Left kidney (tissue), 2 donors: ENCODE results near the gene RSBN1. TPM values are rescaled to one million over a fixed set of nuclear protein-coding genes. Genes with fewer than 3 reads are reported as not detected.
"Not testable (repeated sequence)": the region's sequence is repeated elsewhere in the genome, so short reads cannot be mapped to it uniquely, and the experiment has no call there.

Experiments
- DNase-seq: peaks from one replicate; pipeline ENCODE4 v3.0.0-alpha.2; 2013
- polyA plus RNA-seq: library from polyadenylated mRNA; unstranded; fragments of 120-200 nt; gene quantifications from one replicate; pipeline ENCODE4 v1.2.1, GENCODE V29; 2013; ENCODE audit not compliant: insufficient read length

The RSBN1 gene
- polyA plus RNA-seq, 1 donor, result 27.9 TPM

- no peak for DNase-seq
These were observed 64.9 kb downstream of the RSBN1 start for GRCh38 chr1:113747376-113747775.

GRCh38 chr1:113745425-113745824 is 66.9 kb downstream of the RSBN1 start:
- no peak for DNase-seq

GRCh38 chr1:113744114-113744513 is 68.2 kb downstream of the RSBN1 start:
- no peak for DNase-seq

GRCh38 chr1:113742515-113742914 is 69.8 kb downstream of the RSBN1 start:
- DNase-seq, result no peak

- DNase-seq, result no peak
These were observed 77.8 kb downstream of the RSBN1 start for GRCh38 chr1:113734357-113735055.

- no peak for DNase-seq
These were observed 79.5 kb downstream of the RSBN1 start for GRCh38 chr1:113732802-113733201.

- no peak for DNase-seq
These were observed 91.3 kb downstream of the RSBN1 start for GRCh38 chr1:113721010-113721409.

GRCh38 chr1:113718621-113719020 is 93.7 kb downstream of the RSBN1 start:
- not testable (repeated sequence) for DNase-seq

- DNase-seq, result not testable (repeated sequence)
These were observed 94.8 kb downstream of the RSBN1 start for GRCh38 chr1:113717506-113717905.

GRCh38 chr1:113714606-113715269 is 97.5 kb downstream of the RSBN1 start:
- no peak for DNase-seq

Other genes starting within 250 kb of the RSBN1 start
- 28.1 TPM for gene PHTF1, start 53.0 kb downstream of the RSBN1 start, polyA plus RNA-seq
- 0.57 TPM for gene PTPN22, start 59.2 kb upstream of the RSBN1 start, polyA plus RNA-seq
- gene BCL2L15, start 75.1 kb upstream of the RSBN1 start, polyA plus RNA-seq, result 1.4 TPM
- gene AP4B1, start 92.3 kb upstream of the RSBN1 start, polyA plus RNA-seq, result 51.2 TPM
- gene DCLRE1B, start 92.8 kb upstream of the RSBN1 start, polyA plus RNA-seq, result 12.6 TPM
- 45.5 TPM for gene HIPK1, start 116.8 kb upstream of the RSBN1 start, polyA plus RNA-seq
- 131 TPM for gene OLFML3, start 167.0 kb upstream of the RSBN1 start, polyA plus RNA-seq